ENCODE measurements around the gene LMNB1. TPM values are rescaled to one million over a fixed set of nuclear protein-coding genes. Genes with fewer than 3 reads are reported as not detected.
"Not testable (repeated sequence)": the region's sequence is repeated elsewhere in the genome, so short reads cannot be mapped to it uniquely, and the experiment has no call there.

LMNB1 gene
- total RNA-seq, 2 donors from 2014 or later, result 58.0 to 216 TPM

GRCh38 chr5:126851501-126852011 lies 74.6 kb downstream of the LMNB1 start:
- Histone ChIP-seq H3K9ac (ENCODE audit: low read depth in 2 of 2, low read length in 2 of 2) (no peak overlapping the region), H3K4me3 (no peak overlapping the region), H3K27ac (peak overlapping the region; percentile 15), H3K27me3 (no peaks in the 10 kb centered on the region), H3K4me1 (peaks cover 9% of the 10 kb centered on the region), H3K9me3 (no peaks in the 10 kb centered on the region), H3K36me3 (no peaks in the 10 kb centered on the region)
- intact Hi-C loops (cut with DNase I), result no loop called here
- DNase-seq, result no peak
- TF ChIP-seq CTCF (IDR thresholded peaks at IDR 0.05), result no peak

GRCh38 chr5:126852091-126852571 lies 75.2 kb downstream of the LMNB1 start:
- TF ChIP-seq CTCF (IDR thresholded peaks at IDR 0.05), result no peak
- no peaks in the 10 kb centered on the region for H3K27me3 ChIP-seq
- H3K4me3 ChIP-seq, result no peak overlapping the region
- DNase-seq, result no peak
- intact Hi-C loops (cut with DNase I), result no loop called here
- H3K4me1 ChIP-seq, result peaks cover 3% of the 10 kb centered on the region
- H3K9me3 ChIP-seq, result no peaks in the 10 kb centered on the region
- H3K36me3 ChIP-seq, result no peaks in the 10 kb centered on the region
- peak overlapping the region; percentile 15 for H3K27ac ChIP-seq
- no peak overlapping the region for H3K9ac ChIP-seq (ENCODE audit: low read depth in 2 of 2, low read length in 2 of 2)

- no peak for DNase-seq
- Histone ChIP-seq H3K27me3 (no peaks in the 10 kb centered on the region), H3K4me1 (no peaks in the 10 kb centered on the region), H3K36me3 (no peaks in the 10 kb centered on the region), H3K27ac (no peak overlapping the region), H3K9ac (ENCODE audit: low read depth in 2 of 2, low read length in 2 of 2) (no peak overlapping the region), H3K9me3 (no peaks in the 10 kb centered on the region), H3K4me3 (no peak overlapping the region)
- TF ChIP-seq CTCF (IDR thresholded peaks at IDR 0.05), result no peak
- intact Hi-C loops (cut with DNase I), result no loop called here
Observed at GRCh38 chr5:126852841-126853271, 75.9 kb downstream of the LMNB1 start.

- intact Hi-C loops (cut with DNase I); H3K4me1 ChIP-seq; H3K9ac ChIP-seq (ENCODE audit: low read depth in 2 of 2, low read length in 2 of 2); DNase-seq; H3K36me3 ChIP-seq; H3K27me3 ChIP-seq; H3K27ac ChIP-seq; H3K9me3 ChIP-seq; H3K4me3 ChIP-seq: not testable (repeated sequence)
Observed at GRCh38 chr5:126853541-126854307, 76.8 kb downstream of the LMNB1 start.

- Histone ChIP-seq H3K4me1 (no peaks in the 10 kb centered on the region), H3K9me3 (no peaks in the 10 kb centered on the region), H3K4me3 (no peak overlapping the region), H3K9ac (ENCODE audit: low read depth in 2 of 2, low read length in 2 of 2) (no peak overlapping the region), H3K27ac (no peak overlapping the region), H3K36me3 (no peaks in the 10 kb centered on the region), H3K27me3 (no peaks in the 10 kb centered on the region)
- intact Hi-C loops (cut with DNase I), result no loop called here
- DNase-seq, result no peak
- no peak for TF ChIP-seq CTCF (IDR thresholded peaks at IDR 0.05)
Observed at GRCh38 chr5:126854526-126855110, 77.7 kb downstream of the LMNB1 start.

- no peak for TF ChIP-seq CTCF (IDR thresholded peaks at IDR 0.05)
- intact Hi-C loops (cut with DNase I), result no loop called here
- Histone ChIP-seq H3K27me3 (no peaks in the 10 kb centered on the region), H3K9ac (ENCODE audit: low read depth in 2 of 2, low read length in 2 of 2) (no peak overlapping the region), H3K4me1 (no peaks in the 10 kb centered on the region), H3K36me3 (no peaks in the 10 kb centered on the region), H3K9me3 (no peaks in the 10 kb centered on the region), H3K4me3 (no peak overlapping the region), H3K27ac (no peak overlapping the region)
- DNase-seq, result no peak
Observed at GRCh38 chr5:126855266-126855665, 78.3 kb downstream of the LMNB1 start.
